Muscle of leg (tissue), 11 donors: ENCODE results near the gene CRP. TPM values are rescaled to one million over a fixed set of nuclear protein-coding genes. Genes with fewer than 3 reads are reported as not detected.
"Not testable (repeated sequence)": the region's sequence is repeated elsewhere in the genome, so short reads cannot be mapped to it uniquely, and the experiment has no call there.

Experiments
- DNase-seq: peaks from one replicate; pipeline ENCODE4 v3.0.0; 2013
- H3K27ac ChIP-seq: one replicate; pipeline ENCODE4 v1.5.1; 2013; ENCODE audit warnings: mild to moderate bottlenecking, low read length, control low read depth
- H3K27me3 ChIP-seq: one replicate; pipeline ENCODE4 v1.6.1; 2013; ENCODE audit warnings: low read length; ENCODE audit not compliant: control insufficient read depth, insufficient read depth
- H3K36me3 ChIP-seq: one replicate; pipeline ENCODE4 v1.6.1; 2013; ENCODE audit warnings: low read length; ENCODE audit not compliant: control insufficient read depth, insufficient read depth
- H3K4me1 ChIP-seq: one replicate; pipeline ENCODE4 v1.6.1; 2013; ENCODE audit warnings: low read length; ENCODE audit not compliant: control insufficient read depth, insufficient read depth
- H3K4me3 ChIP-seq: one replicate; pipeline ENCODE4 v1.5.1; 2013; ENCODE audit warnings: low read length, control low read depth
- H3K9me3 ChIP-seq: replicated peaks from 2 replicates; pipeline ENCODE4 v1.6.1; 2013; ENCODE audit warnings: low read depth, low read length; ENCODE audit not compliant: control insufficient read depth
- WGBS: methylation state at CpG from one replicate; pipeline ENCODE4 v1.1.5; 2013; ENCODE audit warnings: missing lambda C conversion rate; ENCODE audit not compliant: insufficient coverage; 5-methylcytosine and 5-hydroxymethylcytosine counted together
- polyA plus RNA-seq, 8 donors: library from polyadenylated mRNA; unstranded; fragments of 120-200 nt; gene quantifications; one replicate each; pipeline versions ENCODE4 v1.2.1 to v1.2.3, GENCODE V29; 2013; ENCODE audit warnings: inconsistent platforms in 1 of 8, low replicate concordance in 1 of 8; ENCODE audit not compliant: insufficient read length in 8 of 8, insufficient read depth in 1 of 8
- total RNA-seq: library from RNA; stranded (reverse); fragments of 120-200 nt; gene quantifications from one replicate; pipeline ENCODE4 v1.2.4, GENCODE V29; 2013

The CRP gene
- total and polyA plus RNA-seq, 9 donors: not detected

DNA sequence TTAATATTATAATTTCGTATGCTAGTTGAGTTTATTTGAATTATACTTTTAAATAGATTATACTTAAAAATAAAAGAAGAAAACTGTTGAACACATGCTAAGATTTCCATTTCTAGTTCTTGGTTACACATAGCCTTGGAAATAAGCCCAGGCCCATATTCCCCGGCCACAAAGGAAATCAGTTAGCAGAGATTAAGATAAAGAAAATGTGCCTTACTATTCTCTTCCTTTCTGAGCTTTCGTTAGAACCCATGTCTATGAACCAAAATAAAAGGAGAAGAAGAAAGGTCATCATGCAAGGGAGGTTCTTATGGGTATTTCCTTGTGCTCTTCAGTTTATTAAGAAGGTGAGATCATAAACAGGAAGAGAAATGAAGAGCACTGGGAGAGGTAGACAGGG is 32.3 kb upstream of the CRP start:
- Histone ChIP-seq H3K4me3 (no peak overlapping the region), H3K9me3 (no peaks in the 10 kb centered on the region), H3K36me3 (no peaks in the 10 kb centered on the region), H3K27ac (no peak overlapping the region), H3K27me3 (no peaks in the 10 kb centered on the region), H3K4me1 (no peaks in the 10 kb centered on the region)
- DNase-seq: no peak
- no CpG with 5 or more reads among the region's 3 CpGs for WGBS

DNA sequence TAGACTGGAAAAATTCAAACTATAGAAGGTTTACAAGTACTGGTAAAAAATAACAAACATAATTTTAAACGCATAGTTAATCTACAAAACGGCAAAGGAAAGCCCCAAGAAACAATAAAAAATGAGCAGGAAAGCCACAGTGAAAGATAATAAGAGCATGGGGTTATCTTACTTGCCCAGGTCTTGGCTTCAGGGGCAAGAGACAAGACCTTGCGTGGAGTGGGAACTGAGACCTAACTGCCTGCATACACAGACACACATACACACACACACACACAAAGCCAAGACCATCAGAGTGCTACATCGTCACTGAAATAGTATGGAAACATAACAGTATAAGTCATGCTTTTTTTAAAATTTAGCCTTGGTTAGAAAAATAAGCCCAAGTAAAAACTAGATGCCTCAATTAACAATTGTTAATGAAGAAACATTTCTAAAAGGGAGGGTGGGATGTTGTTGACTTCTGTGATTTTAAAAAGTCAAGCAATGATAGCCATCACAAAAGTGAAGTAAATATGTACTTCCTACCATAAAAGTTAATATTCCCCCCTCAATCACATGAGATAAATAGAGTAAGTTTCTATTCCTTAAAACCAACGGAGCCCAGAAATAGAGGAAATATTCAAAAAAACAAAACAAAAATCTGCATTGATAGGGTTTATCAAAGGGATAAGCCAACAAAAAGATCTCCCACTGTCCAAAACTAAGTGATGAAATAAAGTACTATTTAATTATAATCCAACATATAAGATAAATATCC is 29.4 kb upstream of the CRP start:
- H3K4me1 ChIP-seq: no peaks in the 10 kb centered on the region
- no peaks in the 10 kb centered on the region for H3K9me3 ChIP-seq
- no peak overlapping the region for H3K27ac ChIP-seq
- WGBS: no CpG with 5 or more reads among the region's 5 CpGs
- no peak for DNase-seq
- no peaks in the 10 kb centered on the region for H3K36me3 ChIP-seq
- H3K4me3 ChIP-seq: no peak overlapping the region
- H3K27me3 ChIP-seq: no peaks in the 10 kb centered on the region

DNA sequence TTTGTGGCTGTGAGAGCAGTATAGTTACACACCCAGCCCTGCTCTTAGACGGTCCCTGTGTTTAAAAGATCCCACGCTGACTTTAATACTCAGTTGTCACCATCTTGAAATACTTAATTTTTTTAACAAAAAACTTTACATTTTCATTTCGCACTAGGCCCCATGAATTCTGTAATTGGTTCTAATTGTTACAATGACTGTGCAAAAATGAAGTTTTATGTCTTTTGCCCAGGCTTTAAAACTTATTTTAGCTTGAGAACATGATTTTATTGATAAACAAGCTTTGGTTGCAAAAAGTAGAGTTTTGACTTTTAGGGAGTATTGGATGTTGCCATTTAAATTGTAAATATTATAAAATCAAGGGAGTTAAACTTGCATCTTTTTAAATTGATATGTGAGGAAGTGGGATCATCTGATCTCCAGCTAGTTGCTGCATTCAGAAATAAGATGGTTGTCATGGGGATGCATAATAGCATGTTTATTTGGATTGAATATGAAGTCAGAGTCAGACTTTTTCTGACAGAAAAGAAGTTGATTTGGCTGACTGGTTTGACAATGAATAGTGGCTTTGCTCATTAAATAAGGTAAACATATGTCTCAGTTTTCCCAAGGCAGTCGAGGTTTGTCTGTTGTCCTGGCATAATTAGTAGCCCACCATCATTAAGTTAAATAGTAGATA is 23.0 kb upstream of the CRP start:
- Histone ChIP-seq H3K27me3 (no peaks in the 10 kb centered on the region), H3K4me3 (no peak overlapping the region), H3K36me3 (no peaks in the 10 kb centered on the region), H3K9me3 (no peaks in the 10 kb centered on the region), H3K27ac (no peak overlapping the region), H3K4me1 (no peaks in the 10 kb centered on the region)
- no peak for DNase-seq
- WGBS: no CpG with 5 or more reads among the region's 4 CpGs

DNA sequence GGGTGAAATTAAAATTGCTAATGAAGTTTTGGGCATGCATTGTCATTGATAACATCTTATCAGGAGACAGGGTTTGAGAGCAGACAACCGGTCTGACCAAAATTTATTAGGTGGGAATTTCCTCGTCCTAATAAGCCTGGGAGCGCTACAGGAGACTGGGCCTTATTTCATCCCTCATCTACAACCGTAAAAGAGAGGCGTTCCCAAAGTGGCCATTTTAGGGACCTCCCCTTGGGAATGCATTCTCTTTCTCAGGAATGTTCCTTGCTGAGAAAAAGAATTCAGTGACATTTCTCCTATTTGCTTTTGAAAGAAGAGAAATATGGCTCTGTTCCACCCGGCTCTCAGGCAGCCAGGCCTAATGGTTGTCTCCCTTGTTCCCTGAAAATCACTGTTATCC is 8.8 kb upstream of the CRP start:
- not testable (repeated sequence) for H3K36me3 ChIP-seq, H3K27ac ChIP-seq, H3K4me1 ChIP-seq, H3K4me3 ChIP-seq, H3K9me3 ChIP-seq, DNase-seq, H3K27me3 ChIP-seq
- no CpG with 5 or more reads among the region's 6 CpGs for WGBS

DNA sequence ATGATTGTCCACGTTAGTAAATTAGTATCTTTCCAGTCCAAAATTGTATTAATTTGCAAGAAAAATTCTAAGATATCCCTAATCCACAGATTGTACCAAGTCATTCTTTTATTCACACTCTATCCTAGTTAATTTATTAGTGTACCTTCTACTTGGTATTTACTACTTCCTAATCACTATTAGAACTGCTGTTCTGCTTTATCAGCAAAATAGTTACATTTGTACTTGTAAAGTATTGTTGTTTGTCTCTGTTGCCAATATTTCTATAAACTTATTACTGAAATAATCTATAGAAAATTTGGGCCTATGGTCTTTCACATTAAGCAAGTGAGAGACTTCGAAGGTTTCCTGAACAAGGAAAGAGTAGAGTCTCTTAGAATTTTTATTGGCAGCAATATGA is 5.6 kb upstream of the CRP start:
- H3K4me3 ChIP-seq: no peak overlapping the region
- H3K36me3 ChIP-seq: no peaks in the 10 kb centered on the region
- H3K9me3 ChIP-seq: peaks cover 2% of the 10 kb centered on the region
- WGBS: no CpG with 5 or more reads among the region's 2 CpGs
- H3K4me1 ChIP-seq: no peaks in the 10 kb centered on the region
- H3K27me3 ChIP-seq: no peaks in the 10 kb centered on the region
- DNase-seq: no peak
- H3K27ac ChIP-seq: no peak overlapping the region

DNA sequence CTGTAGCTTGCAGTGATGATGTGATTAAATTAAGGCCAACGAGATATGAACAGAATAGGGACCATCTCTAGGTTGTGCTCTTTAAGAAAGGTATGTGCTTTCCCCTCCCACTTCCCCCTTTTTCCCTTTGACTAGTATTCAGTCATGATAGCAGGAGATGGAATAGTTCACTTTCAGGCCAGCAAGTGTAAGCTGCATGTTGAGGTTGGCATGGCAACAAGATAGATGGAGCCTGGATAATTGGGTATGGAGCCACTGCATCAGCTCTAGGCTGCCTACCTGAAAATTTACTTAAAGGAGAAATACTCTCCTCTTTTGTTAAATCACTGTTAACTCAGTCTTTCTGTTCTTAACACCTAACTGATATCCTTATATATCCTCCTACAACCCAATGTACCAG is 1.5 kb upstream of the CRP start:
- no peaks in the 10 kb centered on the region for H3K27me3 ChIP-seq
- no peaks in the 10 kb centered on the region for H3K36me3 ChIP-seq
- no peak overlapping the region for H3K4me3 ChIP-seq
- H3K4me1 ChIP-seq: no peaks in the 10 kb centered on the region
- H3K9me3 ChIP-seq: no peaks in the 10 kb centered on the region
- no CpG with 5 or more reads among the region's 1 CpG for WGBS
- no peak for DNase-seq
- H3K27ac ChIP-seq: no peak overlapping the region

DNA sequence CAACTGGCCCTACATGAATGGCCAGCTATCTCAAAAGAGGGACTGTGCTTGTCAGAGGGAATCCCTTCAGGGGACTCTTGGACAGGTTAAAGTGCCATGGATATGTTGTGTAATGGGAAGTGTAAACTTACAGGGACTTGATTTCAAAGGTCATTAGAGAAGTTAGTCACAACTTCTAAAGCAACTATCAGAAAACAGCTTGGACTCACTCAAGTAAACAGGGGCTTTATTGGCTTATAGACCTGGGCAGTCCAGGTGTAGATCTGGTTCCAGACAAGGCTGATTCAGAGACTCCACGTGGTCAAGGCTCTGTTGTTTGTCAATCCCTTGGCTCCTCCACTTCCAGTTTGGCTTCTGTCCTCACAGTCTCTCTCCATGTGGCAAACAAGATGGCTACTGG is 2.3 kb downstream of the CRP start:
- H3K27ac ChIP-seq: no peak overlapping the region
- no peaks in the 10 kb centered on the region for H3K27me3 ChIP-seq
- no peak for DNase-seq
- WGBS: 64% methylated on average over 1 of the region's 1 CpG
- H3K4me3 ChIP-seq: no peak overlapping the region
- H3K9me3 ChIP-seq: no peaks in the 10 kb centered on the region
- no peaks in the 10 kb centered on the region for H3K4me1 ChIP-seq
- H3K36me3 ChIP-seq: no peaks in the 10 kb centered on the region

DNA sequence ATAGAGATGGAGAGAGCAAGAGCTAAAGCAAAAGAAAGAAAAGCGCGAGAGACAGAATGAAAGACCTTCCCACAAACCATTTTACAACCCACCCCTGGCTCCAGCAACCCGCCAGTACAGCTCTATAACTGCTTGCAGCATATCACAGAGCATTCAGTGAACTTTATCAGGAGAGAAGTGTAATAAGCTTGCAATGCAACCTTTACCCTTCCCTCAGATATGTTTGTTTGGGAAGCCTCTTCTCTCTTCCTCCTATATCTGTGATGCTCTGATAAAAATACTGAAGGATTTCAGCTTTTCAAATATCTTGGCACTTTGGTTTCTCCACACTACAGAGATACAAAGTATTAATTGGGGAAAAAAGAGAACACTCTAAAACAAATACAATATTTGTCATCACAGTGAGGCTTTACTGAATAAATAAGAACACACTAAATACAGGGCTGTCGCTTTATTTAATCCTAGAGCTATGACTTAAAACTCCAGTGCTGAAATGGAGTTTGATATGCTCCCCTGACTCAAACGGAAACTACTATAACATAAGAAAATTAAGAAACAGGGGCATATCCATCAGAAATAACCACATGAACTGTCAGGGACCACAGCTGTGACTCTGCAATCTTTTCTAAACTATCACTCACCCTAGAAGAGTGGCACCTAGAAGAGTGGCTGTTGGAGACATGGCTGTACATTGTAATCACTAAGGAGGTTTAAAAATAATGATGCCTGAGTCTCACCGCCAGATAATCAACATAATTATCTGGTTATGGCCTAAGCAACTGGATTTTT is 6.7 kb downstream of the CRP start:
- no peaks in the 10 kb centered on the region for H3K27me3 ChIP-seq
- H3K9me3 ChIP-seq: no peaks in the 10 kb centered on the region
- no peaks in the 10 kb centered on the region for H3K36me3 ChIP-seq
- H3K4me1 ChIP-seq: no peaks in the 10 kb centered on the region
- no peak overlapping the region for H3K27ac ChIP-seq
- 100% methylated on average over 1 of the region's 6 CpGs for WGBS
- H3K4me3 ChIP-seq: no peak overlapping the region
- DNase-seq: no peak

DNA sequence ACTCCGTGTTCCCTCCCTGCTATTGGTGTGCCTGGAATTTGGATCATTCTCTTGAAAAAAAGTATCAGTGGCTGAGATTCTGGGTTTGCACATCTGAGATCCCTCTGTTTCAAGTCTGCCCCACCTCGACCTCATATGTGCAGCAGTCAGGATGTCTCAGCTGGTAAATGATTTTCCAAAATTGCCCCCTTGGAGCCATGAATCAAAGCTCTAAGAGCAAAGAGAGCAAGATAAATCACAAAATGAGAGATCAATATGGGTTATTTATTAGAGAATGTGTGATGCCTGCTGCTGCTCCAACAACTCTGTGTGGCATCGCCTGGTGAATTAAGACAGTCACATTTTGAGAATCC is 8.5 kb downstream of the CRP start:
- H3K4me3 ChIP-seq: no peak overlapping the region
- H3K27ac ChIP-seq: no peak overlapping the region
- no peaks in the 10 kb centered on the region for H3K27me3 ChIP-seq
- DNase-seq: no peak
- 62% methylated on average over 1 of the region's 3 CpGs for WGBS
- H3K4me1 ChIP-seq: no peaks in the 10 kb centered on the region
- no peaks in the 10 kb centered on the region for H3K36me3 ChIP-seq
- H3K9me3 ChIP-seq: no peaks in the 10 kb centered on the region

DNA sequence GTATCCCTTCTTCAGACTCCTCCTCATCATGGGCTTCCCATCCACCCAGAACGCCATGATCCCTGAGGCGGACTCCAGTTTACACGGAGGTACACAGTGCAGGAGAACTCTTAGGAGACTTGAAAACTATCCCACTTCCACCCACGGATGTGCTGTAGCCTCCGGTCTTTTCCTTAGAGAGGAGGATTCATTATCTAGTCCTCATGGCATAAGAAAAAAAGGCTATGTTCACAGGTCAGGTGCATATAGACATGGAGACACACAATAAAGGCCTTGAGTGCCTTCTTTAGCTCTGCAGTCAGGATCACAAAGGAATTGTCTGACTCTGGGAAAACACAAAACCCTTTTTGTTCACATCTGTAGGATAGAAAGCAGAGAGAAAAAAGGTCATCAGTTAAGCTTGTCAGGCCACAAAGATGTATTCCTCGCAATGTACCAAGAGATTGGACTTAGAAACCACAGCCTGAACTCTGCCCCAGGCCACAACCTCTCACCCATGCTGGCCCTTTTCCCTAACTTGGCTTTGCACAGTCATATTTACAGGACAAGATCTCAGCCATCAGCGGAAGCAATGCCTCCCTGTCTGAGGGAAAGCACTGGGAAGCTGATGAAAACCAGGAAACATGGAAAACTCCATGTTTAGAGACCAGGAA is 9.0 kb downstream of the CRP start:
- Histone ChIP-seq H3K4me1 (no peaks in the 10 kb centered on the region), H3K4me3 (no peak overlapping the region), H3K27me3 (no peaks in the 10 kb centered on the region), H3K27ac (no peak overlapping the region), H3K36me3 (no peaks in the 10 kb centered on the region), H3K9me3 (no peaks in the 10 kb centered on the region)
- DNase-seq: no peak
- WGBS: 85% methylated on average over 3 of the region's 7 CpGs
